Measurements from ENCODE around the gene SLC25A17. TPM values are rescaled to one million over a fixed set of nuclear protein-coding genes. Genes with fewer than 3 reads are reported as not detected.

Gene SLC25A17
- total RNA-seq, 1 experiment from 2014 or later, result 38.8 TPM

Other genes starting within 250 kb of the SLC25A17 start
- gene MRTFA, start 182.6 kb downstream of the SLC25A17 start, total RNA-seq (2014; rRNA removed; shearing (Covaris generic)), result 21.4 and 27.8 TPM in 2 replicates
- not detected in 2 replicates for gene MCHR1, start 139.9 kb downstream of the SLC25A17 start, total RNA-seq (2014; rRNA removed; shearing (Covaris generic))
- gene ST13, start 37.3 kb upstream of the SLC25A17 start, total RNA-seq (2014; rRNA removed; shearing (Covaris generic)), result 190 and 334 TPM in 2 replicates
- gene XPNPEP3, start 37.8 kb upstream of the SLC25A17 start, total RNA-seq (2014; rRNA removed; shearing (Covaris generic)), result 9.7 and 14.9 TPM in 2 replicates
- gene DNAJB7, start 42.8 kb upstream of the SLC25A17 start, total RNA-seq (2014; rRNA removed; shearing (Covaris generic)), result not detected in 2 replicates
- gene RBX1, start 132.0 kb upstream of the SLC25A17 start, total RNA-seq (2014; rRNA removed; shearing (Covaris generic)), result 105 and 153 TPM in 2 replicates

Data from SJSA1 (cell line).